Measurements from ENCODE around the gene BSG.
A peak's percentile ranks its signal among the peaks of the same experiment; 100 is the strongest.

GRCh38 chr19:540867-541637 lies 31.3 kb upstream of the BSG start:
- TF ChIP-seq CTCF (IDR thresholded peaks at IDR 0.05 in 8 of 11, conservative IDR thresholded peaks at IDR 0.05 in 3 of 11) = no peak
- peak in 1 of 3 donors; percentile 23 for TF ChIP-seq POLR2AphosphoS5 (IDR thresholded peaks at IDR 0.05)
- no peak for TF ChIP-seq POLR2A (IDR thresholded peaks at IDR 0.05)
